NB4 (cell line): ENCODE data around the gene LRBA.

Experiments used
- POLR2A ChIP-seq: IDR thresholded peaks from 2 replicates; pipeline ENCODE4 v1.6.1; 2011; ENCODE audit warnings: mild to moderate bottlenecking; ENCODE audit not compliant: insufficient read length; ENCODE audit errors: extremely low read depth
- TF ChIP-seq, protein P1 (sequence below): IDR thresholded peaks from one replicate; pipeline ENCODE4 v1.5.1; 2012; ENCODE audit warnings: low read depth, low read length

DNA sequence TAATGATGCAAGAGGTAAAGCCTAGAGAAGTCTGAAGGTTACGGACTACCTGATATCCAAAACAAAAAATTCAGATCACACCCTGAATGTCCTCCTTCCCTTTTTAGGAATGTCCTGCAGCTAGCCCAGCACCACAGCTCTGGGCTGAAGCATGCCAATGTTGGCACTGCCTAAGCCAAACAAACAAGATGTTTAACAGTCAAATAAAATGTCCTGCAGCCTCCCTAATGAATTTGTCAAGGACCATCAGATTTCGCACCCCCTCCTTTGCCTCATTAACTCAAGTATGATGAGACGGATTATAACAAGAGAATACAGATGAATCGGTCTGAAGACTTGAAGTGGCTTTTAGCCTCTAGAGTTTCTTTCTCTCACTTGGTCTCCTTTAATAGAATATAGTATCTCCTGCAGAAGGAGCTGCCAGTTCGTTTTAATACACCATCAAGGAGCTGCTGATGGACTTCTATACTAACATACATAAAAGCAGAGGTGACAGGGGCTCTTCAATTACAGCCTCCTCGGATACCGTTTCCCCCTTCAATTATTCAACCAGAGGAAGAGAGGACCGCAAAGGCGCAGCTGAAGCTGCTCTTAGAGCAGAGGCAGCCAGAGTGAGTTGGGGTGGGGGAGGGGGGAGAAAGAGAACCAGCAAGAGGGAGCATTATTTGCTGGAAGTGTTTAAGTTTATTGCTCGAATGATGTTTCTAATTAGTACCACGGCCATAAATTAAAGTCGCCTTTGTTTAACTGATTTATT, 436.2 kb downstream of the LRBA start:
- TF ChIP-seq, protein P1, sequence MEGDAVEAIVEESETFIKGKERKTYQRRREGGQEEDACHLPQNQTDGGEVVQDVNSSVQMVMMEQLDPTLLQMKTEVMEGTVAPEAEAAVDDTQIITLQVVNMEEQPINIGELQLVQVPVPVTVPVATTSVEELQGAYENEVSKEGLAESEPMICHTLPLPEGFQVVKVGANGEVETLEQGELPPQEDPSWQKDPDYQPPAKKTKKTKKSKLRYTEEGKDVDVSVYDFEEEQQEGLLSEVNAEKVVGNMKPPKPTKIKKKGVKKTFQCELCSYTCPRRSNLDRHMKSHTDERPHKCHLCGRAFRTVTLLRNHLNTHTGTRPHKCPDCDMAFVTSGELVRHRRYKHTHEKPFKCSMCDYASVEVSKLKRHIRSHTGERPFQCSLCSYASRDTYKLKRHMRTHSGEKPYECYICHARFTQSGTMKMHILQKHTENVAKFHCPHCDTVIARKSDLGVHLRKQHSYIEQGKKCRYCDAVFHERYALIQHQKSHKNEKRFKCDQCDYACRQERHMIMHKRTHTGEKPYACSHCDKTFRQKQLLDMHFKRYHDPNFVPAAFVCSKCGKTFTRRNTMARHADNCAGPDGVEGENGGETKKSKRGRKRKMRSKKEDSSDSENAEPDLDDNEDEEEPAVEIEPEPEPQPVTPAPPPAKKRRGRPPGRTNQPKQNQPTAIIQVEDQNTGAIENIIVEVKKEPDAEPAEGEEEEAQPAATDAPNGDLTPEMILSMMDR = no peak
- TF ChIP-seq POLR2A = no peak
